GM12891 (cell line): ENCODE results near the gene SLC25A12.
"Not testable (repeated sequence)": the region's sequence is repeated elsewhere in the genome, so short reads cannot be mapped to it uniquely, and the experiment has no call there.

ENCODE experiments used
- PAX5 ChIP-seq: IDR thresholded peaks from 2 replicates; pipeline ENCODE4 v1.6.1; 2011; ENCODE audit warnings: low read length, moderate library complexity, mild to moderate bottlenecking; ENCODE audit not compliant: insufficient read depth, severe bottlenecking
- POLR2A ChIP-seq: IDR thresholded peaks from 2 replicates; pipeline ENCODE4 v1.6.1; 2011; ENCODE audit warnings: low read depth, low read length, control low read depth
- POLR2AphosphoS5 ChIP-seq: IDR thresholded peaks from 2 replicates; pipeline ENCODE4 v1.6.1; 2011; ENCODE audit warnings: low read depth, low read length, control low read depth
- TAF1 ChIP-seq: IDR thresholded peaks from 2 replicates; pipeline ENCODE4 v1.6.1; 2011; ENCODE audit warnings: low read depth, low read length, control low read depth

DNA sequence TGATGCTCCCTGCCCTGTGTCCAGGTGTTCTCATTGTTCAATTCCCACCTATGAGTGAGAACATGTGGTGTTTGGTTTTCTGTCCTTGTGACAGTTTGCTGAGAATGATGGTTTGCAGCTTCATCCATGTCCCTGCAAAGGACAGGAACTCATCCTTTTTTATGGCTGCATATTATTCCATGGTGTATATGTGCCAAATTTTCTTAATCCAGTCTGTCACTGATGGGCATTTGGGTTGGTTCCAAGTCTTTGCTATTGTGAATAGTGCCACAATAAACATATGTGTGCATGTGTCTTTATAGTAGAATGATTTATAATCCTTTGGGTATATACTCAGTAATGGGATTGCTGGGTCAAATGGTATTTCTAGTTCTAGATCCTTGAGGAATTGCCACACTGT is 85.2 kb downstream of the SLC25A12 start:
- TF ChIP-seq POLR2A, TAF1, POLR2AphosphoS5, PAX5: not testable (repeated sequence)
